ENCODE data around the gene PYGO1. TPM values are rescaled to one million over a fixed set of nuclear protein-coding genes. Genes with fewer than 3 reads are reported as not detected.
"Not testable (repeated sequence)": the region's sequence is repeated elsewhere in the genome, so short reads cannot be mapped to it uniquely, and the experiment has no call there.

Gene PYGO1
- total and polyA plus RNA-seq, 7 experiments from 2014 or later: not detected

- H3K4me1 ChIP-seq (ENCODE audit: control insufficient read depth in 2 of 2, insufficient read depth in 2 of 2, low read length in 2 of 2): no peaks in the 10 kb centered on the region
- no peaks in the 10 kb centered on the region for H3K36me3 ChIP-seq (ENCODE audit: control insufficient read depth in 2 of 3, insufficient read depth in 3 of 3, low read length in 3 of 3)
- intact Hi-C loops (cut with micrococcal nuclease): no loop called here
- H3K27me3 Mint-ChIP-seq: peaks cover 10 to 43% (median 23%) of the 10 kb centered on the region in 5 donors
- H3K9me3 Mint-ChIP-seq: peaks cover 0 to 10% (median 0%) of the 10 kb centered on the region in 11 donors
- no peak overlapping the region for H3K4me3 Mint-ChIP-seq
- no peaks in the 10 kb centered on the region for H3K4me1 Mint-ChIP-seq
- H3K27ac Mint-ChIP-seq: no peak overlapping the region
- H3K36me3 Mint-ChIP-seq: no peaks in the 10 kb centered on the region
- no peaks in the 10 kb centered on the region for H3K27me3 ChIP-seq (ENCODE audit: control insufficient read depth in 2 of 2, insufficient read depth in 2 of 2, low read length in 2 of 2)
- no peak overlapping the region for H3K27ac ChIP-seq (ENCODE audit: low read depth, low read length)
- DNase-seq: no peak
- CTCF ChIA-PET: no interaction called here
- H3K9me3 ChIP-seq (ENCODE audit: control insufficient read depth in 2 of 3, low read length in 3 of 3): no peaks in the 10 kb centered on the region
- ATAC-seq: no peak
- H3K4me3 ChIP-seq (ENCODE audit: low read length): no peak overlapping the region
- POLR2A ChIA-PET: no interaction called here
These were observed 11.3 kb upstream of the PYGO1 start for GRCh38 chr15:55599439-55599838.

- H3K36me3 ChIP-seq (ENCODE audit: control insufficient read depth in 2 of 3, insufficient read depth in 3 of 3, low read length in 3 of 3); H3K27ac ChIP-seq (ENCODE audit: low read depth, low read length); DNase-seq; POLR2A ChIA-PET; H3K4me1 Mint-ChIP-seq; H3K9me3 ChIP-seq (ENCODE audit: control insufficient read depth in 2 of 3, low read length in 3 of 3); H3K4me3 ChIP-seq (ENCODE audit: low read length); ATAC-seq; H3K4me3 Mint-ChIP-seq; H3K4me1 ChIP-seq (ENCODE audit: control insufficient read depth in 2 of 2, insufficient read depth in 2 of 2, low read length in 2 of 2); H3K27ac Mint-ChIP-seq; H3K27me3 ChIP-seq (ENCODE audit: control insufficient read depth in 2 of 2, insufficient read depth in 2 of 2, low read length in 2 of 2); intact Hi-C loops (cut with micrococcal nuclease); H3K36me3 Mint-ChIP-seq: not testable (repeated sequence)
- Mint-ChIP-seq H3K27me3 (peaks cover 39 to 56% (median 44%) of the 10 kb centered on the region in 5 donors), H3K9me3 (peaks cover 0 to 14% (median 2%) of the 10 kb centered on the region in 11 donors)
- CTCF ChIA-PET: interaction anchor here (1.0 kb wide), 1 partner anchor 25 kb away, joined by 3 read pairs; no protein-coding TSS in a partner anchor
These were observed 4.9 kb upstream of the PYGO1 start for GRCh38 chr15:55593019-55593418.

GRCh38 chr15:55590788-55591187 lies 2.6 kb upstream of the PYGO1 start:
- Histone ChIP-seq H3K27me3 (ENCODE audit: control insufficient read depth in 2 of 2, insufficient read depth in 2 of 2, low read length in 2 of 2) (peaks cover 4 to 11% of the 10 kb centered on the region in 2 donors), H3K9me3 (ENCODE audit: control insufficient read depth in 2 of 3, low read length in 3 of 3) (no peaks in the 10 kb centered on the region), H3K4me3 (ENCODE audit: low read length) (no peak overlapping the region), H3K36me3 (ENCODE audit: control insufficient read depth in 2 of 3, insufficient read depth in 3 of 3, low read length in 3 of 3) (no peaks in the 10 kb centered on the region), H3K4me1 (ENCODE audit: control insufficient read depth in 2 of 2, insufficient read depth in 2 of 2, low read length in 2 of 2) (no peaks in the 10 kb centered on the region), H3K27ac (ENCODE audit: low read depth, low read length) (no peak overlapping the region)
- ATAC-seq (no peak), DNase-seq (no peak)
- Mint-ChIP-seq H3K27ac (no peak overlapping the region), H3K27me3 (peaks cover 31 to 40% (median 39%) of the 10 kb centered on the region in 5 donors), H3K36me3 (peaks cover 0 to 5% (median 0%) of the 10 kb centered on the region in 5 donors), H3K4me1 (peaks cover 0 to 5% (median 4%) of the 10 kb centered on the region in 7 donors), H3K4me3 (no peak overlapping the region), H3K9me3 (peaks cover 0 to 12% (median under 1%) of the 10 kb centered on the region in 11 donors)
- ChIA-PET CTCF (no interaction called here), POLR2A (no interaction called here)
- intact Hi-C loops (cut with micrococcal nuclease): no loop called here

- H3K4me3 Mint-ChIP-seq: peak overlapping the region; percentile 59 to 83 (median 70)
- H3K36me3 Mint-ChIP-seq: peaks cover 0 to 5% (median 0%) of the 10 kb centered on the region in 5 donors
- H3K27ac ChIP-seq (ENCODE audit: low read depth, low read length): no peak overlapping the region
- H3K4me1 ChIP-seq (ENCODE audit: control insufficient read depth in 2 of 2, insufficient read depth in 2 of 2, low read length in 2 of 2): no peaks in the 10 kb centered on the region
- ChIA-PET POLR2A (no interaction called here), CTCF (interaction anchor here (0.7 kb wide), 1 partner anchor 158 kb away, joined by 3 read pairs; no protein-coding TSS in a partner anchor)
- H3K27me3 ChIP-seq (ENCODE audit: control insufficient read depth in 2 of 2, insufficient read depth in 2 of 2, low read length in 2 of 2): peaks cover 4 to 19% of the 10 kb centered on the region in 2 donors
- H3K4me1 Mint-ChIP-seq: peaks cover 0 to 5% (median 4%) of the 10 kb centered on the region in 7 donors
- H3K27ac Mint-ChIP-seq: no peak overlapping the region
- no peaks in the 10 kb centered on the region for H3K36me3 ChIP-seq (ENCODE audit: control insufficient read depth in 2 of 3, insufficient read depth in 3 of 3, low read length in 3 of 3)
- H3K27me3 Mint-ChIP-seq: peaks cover 33 to 46% (median 38%) of the 10 kb centered on the region in 5 donors
- H3K9me3 ChIP-seq (ENCODE audit: control insufficient read depth in 2 of 3, low read length in 3 of 3): no peaks in the 10 kb centered on the region
- peaks cover 0 to 7% (median 0%) of the 10 kb centered on the region in 11 donors for H3K9me3 Mint-ChIP-seq
- intact Hi-C loops (cut with micrococcal nuclease): no loop called here
- no peak overlapping the region for H3K4me3 ChIP-seq (ENCODE audit: low read length)
- DNase-seq (no peak), ATAC-seq (no peak)
These were observed 1.1 kb upstream of the PYGO1 start for GRCh38 chr15:55589287-55589686.

GRCh38 chr15:55588815-55589115 lies 620 bp upstream of the PYGO1 start:
- Mint-ChIP-seq H3K27me3 (peaks cover 37 to 51% (median 42%) of the 10 kb centered on the region in 5 donors), H3K27ac (no peak overlapping the region), H3K9me3 (peaks cover 0 to 7% (median 0%) of the 10 kb centered on the region in 11 donors), H3K36me3 (peaks cover 0 to 5% (median 0%) of the 10 kb centered on the region in 5 donors), H3K4me1 (peaks cover 0 to 5% (median 4%) of the 10 kb centered on the region in 7 donors), H3K4me3 (peak overlapping the region in 9 of 10 donors; percentile 66 to 83 (median 71))
- no peak overlapping the region for H3K27ac ChIP-seq (ENCODE audit: low read depth, low read length)
- no peak for ATAC-seq
- no peak for DNase-seq
- H3K27me3 ChIP-seq (ENCODE audit: control insufficient read depth in 2 of 2, insufficient read depth in 2 of 2, low read length in 2 of 2): peaks cover 4 to 19% of the 10 kb centered on the region in 2 donors
- CTCF ChIA-PET: interaction anchor here (0.6 kb wide), 1 partner anchor 706 kb away, joined by 3 read pairs; no protein-coding TSS in a partner anchor
- POLR2A ChIA-PET: no interaction called here
- H3K36me3 ChIP-seq (ENCODE audit: control insufficient read depth in 2 of 3, insufficient read depth in 3 of 3, low read length in 3 of 3): no peaks in the 10 kb centered on the region
- H3K4me3 ChIP-seq (ENCODE audit: low read length): no peak overlapping the region
- no peaks in the 10 kb centered on the region for H3K9me3 ChIP-seq (ENCODE audit: control insufficient read depth in 2 of 3, low read length in 3 of 3)
- intact Hi-C loops (cut with micrococcal nuclease): no loop called here
- no peaks in the 10 kb centered on the region for H3K4me1 ChIP-seq (ENCODE audit: control insufficient read depth in 2 of 2, insufficient read depth in 2 of 2, low read length in 2 of 2)

GRCh38 chr15:55587321-55588069 lies 650 bp downstream of the PYGO1 start:
- no peaks in the 10 kb centered on the region for H3K36me3 ChIP-seq (ENCODE audit: control insufficient read depth in 2 of 3, insufficient read depth in 3 of 3, low read length in 3 of 3)
- H3K27me3 Mint-ChIP-seq: peaks cover 43 to 56% (median 44%) of the 10 kb centered on the region in 5 donors
- H3K4me1 Mint-ChIP-seq: peaks cover 0 to 5% (median 4%) of the 10 kb centered on the region in 7 donors
- intact Hi-C loops (cut with micrococcal nuclease): no loop called here
- ChIA-PET POLR2A (no interaction called here), CTCF (no interaction called here)
- H3K27ac Mint-ChIP-seq: no peak overlapping the region
- DNase-seq (peak in 4 of 9 donors; percentile 3 to 24 (median 9)), ATAC-seq (peak; percentile 12)
- peak overlapping the region in 5 of 10 donors; percentile 45 to 77 (median 61) for H3K4me3 Mint-ChIP-seq
- H3K9me3 ChIP-seq (ENCODE audit: control insufficient read depth in 2 of 3, low read length in 3 of 3): no peaks in the 10 kb centered on the region
- peak overlapping the region; percentile 35 for H3K4me3 ChIP-seq (ENCODE audit: low read length)
- H3K4me1 ChIP-seq (ENCODE audit: control insufficient read depth in 2 of 2, insufficient read depth in 2 of 2, low read length in 2 of 2): no peaks in the 10 kb centered on the region
- no peak overlapping the region for H3K27ac ChIP-seq (ENCODE audit: low read depth, low read length)
- H3K27me3 ChIP-seq (ENCODE audit: control insufficient read depth in 2 of 2, insufficient read depth in 2 of 2, low read length in 2 of 2): peaks cover 9 to 19% of the 10 kb centered on the region in 2 donors
- H3K9me3 Mint-ChIP-seq: peaks cover 0 to 7% (median 0%) of the 10 kb centered on the region in 11 donors
- H3K36me3 Mint-ChIP-seq: peaks cover 0 to 5% (median 0%) of the 10 kb centered on the region in 5 donors
